NOMO-1 (cell line): ENCODE data around the gene KPNA3.
A peak's percentile ranks its signal among the peaks of the same experiment; 100 is the strongest.
"Not testable (repeated sequence)": the region's sequence is repeated elsewhere in the genome, so short reads cannot be mapped to it uniquely, and the experiment has no call there.

Source experiments
- DNase-seq, 2 experiments: peaks; one replicate each; lab custom pipeline; 2025; ENCODE audit not compliant: unreplicated experiment in 2 of 2; lab: John Stamatoyannopoulos, UW

KPNA3 gene

DNA sequence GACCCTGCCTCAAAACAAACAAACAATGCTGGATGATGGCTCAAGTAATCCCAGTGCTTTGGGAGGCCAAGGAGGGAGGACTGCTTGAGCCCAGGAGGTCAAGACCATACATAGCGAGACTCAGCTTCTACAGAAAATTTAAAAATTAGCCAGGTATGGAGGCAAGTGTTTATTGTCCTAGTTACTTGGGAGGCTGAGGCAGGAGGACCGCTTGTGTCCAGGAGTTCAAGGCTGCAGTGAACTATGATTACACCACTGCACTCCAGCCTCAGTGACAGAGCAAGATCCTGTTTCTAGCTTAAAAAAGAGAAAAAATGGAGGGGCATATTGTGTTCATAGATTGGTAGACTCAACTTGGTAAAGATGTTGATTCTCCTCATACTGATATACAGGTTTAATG, 36.2 kb downstream of the KPNA3 start:
- DNase-seq: no peak

DNA sequence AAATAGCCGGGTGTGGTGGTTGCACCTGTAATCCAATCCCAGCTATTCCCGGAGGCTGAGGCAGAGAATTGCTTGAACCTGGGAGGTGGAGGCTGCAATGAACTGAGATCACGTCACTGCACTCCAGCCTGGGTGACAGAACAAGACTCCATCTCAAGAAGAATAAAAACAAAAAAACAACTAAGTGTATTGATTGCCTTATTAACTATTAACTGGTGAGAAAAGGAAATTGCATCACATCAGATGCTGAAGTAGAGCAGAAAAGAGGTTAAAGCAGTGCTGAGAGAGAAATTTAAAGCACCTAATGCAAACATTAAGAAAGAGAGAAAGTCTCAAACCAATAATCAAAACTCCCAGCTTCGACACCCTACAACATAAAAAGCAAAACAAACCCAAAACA, 38.3 kb downstream of the KPNA3 start:
- DNase-seq: no peak

DNA sequence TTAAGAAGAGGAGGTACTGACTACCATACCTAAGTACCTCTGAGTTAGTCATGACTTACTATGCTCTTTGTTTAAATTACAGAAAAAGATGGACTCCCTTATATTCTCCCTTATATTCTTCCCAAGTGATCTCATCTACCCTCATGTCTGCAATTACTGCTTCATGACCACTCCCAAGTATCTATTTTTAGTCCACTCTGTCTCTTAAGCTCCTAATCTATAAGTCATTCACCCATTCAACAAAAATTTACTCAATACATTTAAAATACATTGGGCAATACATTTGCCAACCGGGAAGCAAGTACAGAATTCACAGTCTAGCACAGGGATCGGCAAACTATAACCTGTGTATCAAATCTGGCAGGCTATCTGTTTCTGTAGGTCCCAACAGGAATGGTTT, 42.6 kb downstream of the KPNA3 start:
- no peak for DNase-seq

DNA sequence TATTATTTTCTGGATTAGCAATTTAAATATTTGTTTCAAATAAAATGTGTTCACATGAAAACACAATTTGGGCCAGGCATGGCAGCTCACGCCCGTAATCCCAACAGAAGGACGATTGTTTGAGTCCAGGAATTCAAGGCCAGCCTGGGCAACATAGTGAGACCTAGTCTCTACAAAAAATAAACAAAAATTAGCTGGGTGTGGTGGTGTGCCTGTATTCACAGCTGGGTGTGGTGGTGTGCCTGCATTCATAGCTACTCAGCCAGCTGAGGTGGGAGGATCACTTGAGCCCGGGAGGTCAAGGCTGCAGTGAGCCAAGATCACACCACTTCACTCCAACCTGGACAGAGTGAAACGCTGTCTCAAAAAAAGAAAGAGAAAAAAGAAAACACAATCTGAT, 46.4 kb downstream of the KPNA3 start:
- DNase-seq: no peak

DNA sequence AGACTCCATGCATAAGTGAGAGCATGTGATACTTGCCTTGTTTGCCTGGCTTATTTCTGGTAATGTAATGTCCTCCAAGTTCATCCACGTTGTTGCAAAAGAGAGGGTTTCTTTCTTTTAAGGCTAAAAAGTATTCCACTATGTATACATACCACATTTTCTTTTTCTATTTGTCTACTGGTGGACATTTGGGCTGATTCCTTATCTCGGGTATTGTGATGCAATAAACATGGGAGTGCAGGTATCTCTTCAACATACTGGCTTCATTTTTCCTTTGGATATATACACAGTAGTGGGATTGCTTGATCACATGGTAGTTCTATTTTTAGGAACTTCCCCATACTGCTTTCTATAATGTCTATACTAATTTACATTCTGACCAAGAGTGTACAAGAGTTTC, 51.6 kb downstream of the KPNA3 start:
- DNase-seq: peak in 1 of 2 experiments; percentile 19

DNA sequence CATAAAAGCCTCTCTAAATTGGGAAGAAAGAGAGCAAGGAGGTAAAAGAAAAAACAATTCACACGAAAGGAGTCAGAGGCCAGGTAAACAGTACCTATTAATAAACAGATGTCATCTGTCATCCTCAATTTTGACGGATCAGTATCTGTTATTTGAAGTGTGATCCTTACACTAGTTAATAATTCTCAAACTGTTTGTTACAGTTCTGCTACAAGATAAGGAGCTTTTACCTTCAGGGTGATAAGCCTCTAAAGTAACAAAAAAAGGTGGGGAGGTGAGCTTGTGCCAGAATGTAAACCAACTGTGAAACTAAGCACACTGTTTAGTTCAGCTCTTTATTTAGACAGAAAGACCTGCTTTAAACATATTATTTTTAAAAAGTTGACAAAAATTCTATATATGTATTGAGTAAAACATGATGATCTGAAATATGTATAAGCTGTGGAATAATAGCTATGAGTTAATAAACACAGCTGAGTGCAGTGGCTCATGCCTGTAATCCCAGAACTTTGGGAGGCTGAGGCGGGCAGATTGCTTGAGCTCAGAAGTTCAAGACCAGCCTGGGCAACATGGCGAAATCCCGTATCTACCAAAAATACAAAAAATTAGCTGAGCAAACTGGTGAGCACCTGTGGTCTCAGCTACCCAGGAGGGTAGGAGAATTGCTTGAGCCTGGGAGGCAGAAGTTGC, 52.8 kb downstream of the KPNA3 start:
- DNase-seq: no peak

DNA sequence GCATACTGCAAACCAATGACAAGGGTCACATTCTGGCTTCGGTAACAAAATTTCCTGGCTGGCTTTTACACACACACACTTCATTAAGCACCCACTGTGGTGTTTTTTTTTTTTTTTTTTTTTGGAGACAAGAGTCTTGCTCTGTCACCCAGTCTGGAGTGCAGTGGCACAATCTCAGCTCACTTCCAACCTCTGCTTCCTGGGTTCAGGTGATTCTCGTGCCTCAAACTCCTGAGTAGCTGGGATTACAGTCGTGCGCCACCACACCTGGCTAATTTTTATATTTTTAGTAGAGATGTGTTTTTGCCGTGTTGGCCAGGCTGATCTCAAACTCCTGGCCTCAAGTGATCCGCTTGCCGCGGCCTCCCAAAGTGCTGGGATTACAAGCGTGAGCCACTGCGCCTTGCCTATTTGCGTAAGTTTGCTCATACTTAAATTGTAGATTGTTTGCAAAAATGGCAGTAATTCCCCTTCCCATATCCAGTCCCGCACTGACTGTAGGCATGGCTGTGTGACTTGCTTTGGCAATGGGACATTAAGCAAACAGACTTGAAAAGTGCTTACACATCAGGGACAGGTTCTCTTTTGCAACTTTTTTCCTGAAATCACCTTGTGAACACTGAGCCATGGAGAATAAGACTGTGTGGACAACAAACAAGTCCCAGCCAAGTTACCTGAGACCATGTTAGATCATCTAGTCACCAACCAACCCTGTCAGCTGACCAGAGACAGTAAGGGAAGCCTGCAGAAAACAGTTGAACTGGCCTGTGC, 59.1 kb downstream of the KPNA3 start:
- DNase-seq: no peak

DNA sequence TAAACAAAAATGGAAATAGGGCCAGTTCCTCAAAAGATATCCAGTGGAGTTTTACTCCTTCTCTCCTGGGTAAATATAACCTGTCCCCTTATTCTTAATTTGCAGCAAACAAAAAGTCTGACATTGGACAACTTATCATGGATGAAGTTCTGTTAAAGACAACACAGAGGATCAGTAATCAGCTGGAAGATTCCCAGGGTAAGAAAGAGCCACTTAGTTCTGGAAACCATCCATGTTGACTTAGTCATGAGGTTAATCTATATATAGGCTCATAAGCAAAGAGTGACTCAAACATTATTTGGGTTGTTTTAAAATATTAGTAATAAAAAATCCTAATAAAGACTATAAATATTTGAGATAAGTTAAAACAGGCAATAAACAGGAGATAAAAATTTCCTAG, 60.7 kb downstream of the KPNA3 start:
- no peak for DNase-seq

DNA sequence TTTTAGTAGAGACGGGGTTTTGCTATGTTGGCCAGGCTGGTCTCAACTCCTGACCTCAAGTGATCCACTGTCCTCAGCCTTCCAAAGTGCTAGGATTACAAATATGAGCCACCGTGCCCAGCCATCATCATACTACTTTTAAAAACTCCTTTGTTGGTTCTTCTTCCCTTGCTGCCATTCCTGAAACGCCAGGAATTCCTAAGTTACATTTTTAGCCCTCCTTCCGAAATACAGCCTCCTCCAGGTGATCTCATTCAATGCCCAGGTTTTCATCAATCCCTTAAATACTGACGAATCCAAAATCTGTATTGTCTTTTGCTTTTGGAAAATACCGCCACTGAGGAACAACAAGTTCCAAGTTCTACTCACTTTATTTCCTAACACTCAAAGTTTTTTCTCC, 75.9 kb downstream of the KPNA3 start:
- DNase-seq: no peak

DNA sequence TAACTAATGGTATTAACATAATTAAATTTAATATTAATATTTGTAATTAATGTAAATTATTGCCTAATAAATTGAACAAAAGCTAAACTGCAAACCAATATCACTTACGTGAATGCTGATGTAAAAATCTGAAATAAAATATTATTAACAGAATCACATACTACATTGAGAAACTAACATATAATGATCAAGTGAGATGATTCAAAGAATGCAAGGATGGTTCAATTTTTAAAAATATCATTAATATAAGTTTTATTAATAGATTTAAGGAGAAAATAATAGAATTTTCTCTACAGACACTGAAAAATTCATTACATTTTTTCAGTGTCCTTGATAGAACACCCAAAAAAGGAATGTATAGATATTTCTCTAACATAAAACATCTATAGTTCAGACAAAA, 77.7 kb downstream of the KPNA3 start:
- no peak for DNase-seq

DNA sequence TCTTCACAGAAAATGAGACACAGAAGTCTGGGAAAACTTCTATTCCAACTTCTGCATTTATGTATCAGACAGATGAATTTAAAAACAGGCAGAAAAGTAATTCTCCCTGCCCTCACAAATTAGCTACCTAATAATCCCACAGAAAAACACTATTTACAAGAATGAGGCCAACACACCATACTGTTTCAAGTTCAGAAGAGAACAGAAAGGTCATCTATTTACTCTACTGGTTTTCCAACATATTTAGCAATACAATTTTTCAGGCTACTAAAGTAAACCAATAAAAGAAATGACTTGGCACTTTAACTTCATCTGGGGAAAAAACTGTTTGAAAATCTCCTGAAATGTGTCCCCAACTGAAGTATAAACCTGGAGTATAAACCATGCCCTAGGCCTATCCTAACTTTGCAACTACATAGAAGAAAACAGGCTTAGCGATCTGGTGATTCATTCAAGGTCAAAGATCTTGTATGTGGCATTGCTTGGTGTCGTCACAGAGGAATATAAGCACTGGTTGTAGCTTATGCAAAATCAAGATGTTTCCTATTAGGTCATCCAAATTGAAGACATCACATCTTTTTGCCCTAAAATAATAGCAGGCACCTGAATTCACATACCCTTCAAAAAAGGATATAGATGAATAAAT, 81.1 kb downstream of the KPNA3 start:
- DNase-seq: no peak

DNA sequence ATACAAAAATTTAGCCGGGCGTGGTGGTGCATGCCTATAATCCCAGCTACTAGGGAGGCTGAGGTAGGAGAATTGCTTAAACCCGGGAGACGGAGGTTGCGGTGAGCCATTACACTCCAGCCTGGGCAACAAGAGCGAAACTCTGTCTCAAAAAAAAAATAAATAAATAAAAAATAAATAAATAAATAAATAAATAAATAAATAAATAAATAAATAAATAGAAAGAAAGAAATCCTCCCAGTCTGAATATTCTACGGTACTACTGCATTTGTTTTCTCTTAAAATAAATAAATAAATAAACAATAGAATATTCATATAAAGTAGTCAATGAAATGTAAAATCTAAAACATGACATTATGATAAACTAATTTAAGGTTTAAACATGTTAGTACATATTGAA, 88.2 kb downstream of the KPNA3 start:
- not testable (repeated sequence) for DNase-seq

DNA sequence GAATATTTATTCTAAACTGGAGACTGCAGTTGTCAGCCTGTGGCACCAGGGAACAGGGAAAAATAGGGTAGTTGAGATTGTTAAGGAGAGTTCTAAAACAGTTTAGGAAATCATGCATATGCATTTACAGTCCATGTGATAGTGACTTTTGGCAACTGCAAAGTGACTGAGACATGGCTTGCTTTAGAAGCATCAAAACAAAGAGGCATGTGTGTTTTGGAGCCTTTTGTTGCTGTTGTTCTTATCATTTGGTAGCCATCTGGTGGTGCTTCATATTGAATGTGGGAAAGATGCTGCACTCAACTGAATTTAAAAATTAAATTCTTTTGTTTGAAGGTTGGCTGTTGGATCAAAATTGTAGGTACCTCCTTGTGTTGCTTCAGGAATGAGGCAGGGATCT, 91.0 kb downstream of the KPNA3 start:
- no peak for DNase-seq

DNA sequence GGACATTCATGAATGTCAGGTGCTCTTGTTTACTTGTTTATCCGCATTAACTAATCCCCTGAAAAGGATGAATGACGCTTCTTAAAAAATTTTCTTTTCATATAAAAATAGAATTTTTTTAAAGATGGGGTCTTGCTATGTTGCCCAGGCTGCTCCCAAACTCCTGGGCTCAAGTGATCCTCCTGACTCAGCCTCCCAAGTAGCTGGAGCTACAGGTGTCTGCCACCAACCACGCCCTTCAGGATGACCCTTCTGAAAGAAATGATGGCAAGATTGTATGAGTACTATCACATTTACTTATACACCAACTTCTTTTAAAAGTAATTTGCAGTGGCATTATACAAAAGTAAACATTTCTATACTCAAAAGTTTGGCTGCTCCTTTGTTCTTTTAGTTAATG, 95.0 kb downstream of the KPNA3 start:
- DNase-seq: no peak

DNA sequence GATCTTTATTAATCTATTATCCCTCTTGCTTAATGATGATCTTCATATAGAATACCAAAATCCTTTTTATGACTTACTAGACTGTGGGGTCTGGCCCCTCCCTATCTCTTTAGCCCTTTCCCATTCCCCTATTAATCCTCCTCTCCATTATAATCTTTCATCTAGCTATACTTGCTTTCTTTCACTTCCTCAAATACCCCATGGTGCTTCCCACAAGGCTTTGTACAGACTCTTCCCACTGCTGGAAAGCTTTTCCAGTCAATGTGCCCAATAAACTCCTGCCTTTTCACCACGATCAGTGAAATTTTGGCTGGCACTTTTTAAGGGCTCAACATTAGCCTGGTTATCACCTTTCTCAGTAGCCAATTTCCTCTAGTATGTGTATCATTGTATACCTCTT, 98.0 kb downstream of the KPNA3 start:
- DNase-seq: peak in 1 of 2 experiments; percentile 8

DNA sequence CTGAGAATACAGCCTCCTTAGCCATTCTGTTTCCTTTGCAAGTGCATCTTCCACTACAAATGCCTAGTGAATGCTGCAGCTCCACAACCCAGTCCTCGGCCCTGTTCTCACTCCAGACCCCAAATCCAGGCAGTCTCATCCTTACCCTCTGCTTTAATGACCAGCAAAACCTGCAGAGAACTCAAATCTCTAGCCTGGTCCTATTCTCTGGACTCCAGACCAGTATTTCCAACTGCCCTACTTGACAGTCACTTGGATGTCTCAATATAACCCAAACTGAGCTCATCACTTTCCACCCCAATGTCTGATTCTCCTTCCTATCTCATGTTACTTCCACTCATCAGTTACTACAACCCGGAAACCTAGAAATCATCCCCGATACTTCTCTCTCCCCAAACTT, 98.6 kb downstream of the KPNA3 start:
- no peak for DNase-seq

DNA sequence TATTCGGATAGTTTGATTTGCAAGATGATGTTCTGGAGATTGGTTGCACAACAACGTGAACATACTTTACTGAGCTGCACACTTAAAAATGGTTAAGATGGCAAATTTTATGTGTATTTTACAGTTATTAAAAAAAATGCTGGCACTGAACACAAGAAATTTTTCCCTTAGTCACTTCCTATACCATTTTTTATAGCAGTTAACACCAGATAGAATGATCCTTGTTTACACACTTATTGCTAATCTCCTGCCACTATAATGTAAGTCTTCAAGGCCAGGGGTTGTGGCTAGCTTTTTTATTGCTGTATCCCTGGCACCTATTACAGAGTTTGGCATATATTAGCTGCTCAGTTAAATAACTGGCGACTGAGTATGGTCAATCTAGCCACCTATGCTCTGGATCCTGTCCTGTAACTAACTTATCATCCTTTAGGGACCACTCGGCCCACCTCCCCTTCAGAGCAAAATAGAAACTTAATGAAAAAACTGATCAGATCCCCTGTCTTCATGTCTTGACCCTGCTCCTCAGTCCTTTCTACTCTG, 99.2 kb downstream of the KPNA3 start:
- no peak for DNase-seq

DNA sequence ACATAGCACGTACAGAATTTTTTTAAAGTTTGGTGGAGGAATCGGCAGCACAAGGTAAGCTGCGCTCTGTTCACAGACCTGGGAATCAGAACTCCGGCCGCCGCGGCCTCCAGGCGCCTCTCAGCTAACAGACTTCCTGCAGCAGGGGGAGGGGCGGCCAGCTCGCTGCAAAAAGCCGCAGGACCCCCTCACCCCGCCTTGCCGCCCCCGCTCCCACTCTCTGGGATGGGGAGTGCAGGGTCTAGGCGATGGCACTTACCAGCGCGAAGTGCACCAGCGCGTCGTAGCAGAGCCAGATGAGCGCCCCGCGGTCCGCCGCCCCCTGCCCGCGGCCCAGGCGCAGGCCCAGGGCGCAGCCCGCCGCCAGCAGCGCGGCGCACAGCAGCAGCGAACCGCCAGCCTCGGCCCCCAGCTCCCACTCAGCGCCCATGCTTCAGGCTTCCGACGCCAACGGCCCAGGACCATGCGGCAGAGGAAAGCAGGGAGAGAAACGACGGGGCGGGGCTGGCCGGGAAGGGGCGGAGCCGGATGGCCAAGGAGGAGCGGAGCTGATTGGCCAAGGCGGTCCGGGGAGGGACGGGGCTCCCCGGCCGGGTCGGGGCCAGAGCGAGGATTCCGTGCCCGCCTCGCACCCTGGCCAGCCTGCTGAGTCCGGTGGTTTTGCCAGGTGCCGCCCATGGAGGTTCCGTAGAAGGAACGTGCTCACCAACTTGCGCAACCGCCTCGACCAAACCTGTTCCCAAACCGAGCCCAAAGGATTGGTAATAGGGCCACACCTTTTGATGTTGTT, 101.3 kb downstream of the KPNA3 start, which contains the start of gene EBPL:
EBPL (minus strand) TSS at position 492 of the 790 bp plus-strand sequence; CDS start at position 430, 62 bp downstream.
- DNase-seq: peak; percentile 78 to 83

DNA sequence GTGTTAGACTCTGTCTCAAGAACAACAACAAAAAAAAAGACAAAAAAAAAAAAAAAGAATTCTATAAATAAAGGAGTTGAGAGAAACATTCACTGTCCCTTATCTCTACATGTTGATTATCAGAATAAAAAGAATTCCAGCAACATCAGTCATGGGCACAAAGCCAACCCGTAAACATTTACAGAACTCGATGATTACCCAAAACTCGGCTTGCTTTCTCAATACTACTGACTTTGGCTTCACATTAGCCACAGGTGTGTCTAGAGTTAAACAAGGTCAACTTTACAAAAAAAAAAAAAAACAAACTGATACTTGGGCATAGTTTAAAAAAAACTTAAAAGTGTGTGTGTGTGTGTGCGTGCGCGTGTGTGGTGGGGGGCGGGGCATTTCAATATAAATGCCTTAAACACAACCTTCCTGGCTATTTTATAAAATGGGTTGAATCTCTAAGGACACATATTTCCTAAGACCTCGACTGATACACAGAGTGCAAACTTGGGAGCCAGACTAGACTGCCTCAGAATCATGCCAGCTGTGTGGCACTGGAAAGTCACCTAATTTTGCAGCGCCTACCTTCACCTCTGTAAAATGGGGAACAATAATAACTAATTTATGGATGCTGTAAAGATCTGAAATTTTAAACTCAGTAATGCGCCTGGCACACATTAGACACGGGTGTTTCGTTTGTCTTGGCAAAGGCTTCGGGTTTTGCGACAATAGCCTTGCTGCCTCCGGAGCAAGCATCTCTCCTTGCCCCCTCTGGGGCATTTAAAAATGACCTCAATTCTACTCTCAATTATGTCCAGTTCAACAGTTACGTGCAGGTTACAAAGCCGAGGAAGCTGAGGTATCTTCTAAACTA, 102.1 kb downstream of the KPNA3 start:
- DNase-seq: peak; percentile 7 to 51

DNA sequence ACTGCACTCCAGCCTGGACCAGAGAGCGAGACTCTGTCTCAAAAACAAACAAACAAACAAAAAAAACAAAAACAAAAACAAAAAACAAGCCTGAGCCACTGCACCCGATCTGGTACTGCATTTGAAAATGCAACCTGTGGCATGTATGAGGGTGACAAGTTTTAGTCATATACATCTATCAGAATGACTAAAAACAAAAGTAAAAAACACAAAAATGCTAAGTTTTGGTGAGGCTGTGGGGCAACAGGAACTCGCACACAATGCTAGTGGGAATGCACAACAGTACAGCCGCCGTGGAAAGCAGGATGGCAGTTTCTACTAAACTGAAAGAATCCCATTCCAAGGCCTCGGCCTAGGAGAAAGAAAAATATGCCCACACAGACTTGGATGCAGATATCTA, 109.0 kb downstream of the KPNA3 start:
- no peak for DNase-seq
